MM.1S (cell line): ENCODE measurements around the gene GALNT6.

Experiments
- DNase-seq: peaks from one replicate; pipeline ENCODE4 v3.0.0-alpha.2; 2015
- H2AFZ ChIP-seq: fragments of 300-600 bp; sonication (generic); 2 replicates; pipeline ENCODE4 v1.6.0; 2016; ENCODE audit warnings: antibody characterized with exemption, low read length
- H3F3A ChIP-seq: fragments of 300-600 bp; sonication (generic); 2 replicates; pipeline ENCODE4 v1.6.1; 2016; ENCODE audit warnings: mild to moderate bottlenecking, antibody characterized with exemption, low read length, moderate library complexity, mixed read lengths; ENCODE audit not compliant: insufficient read depth
- H3K27ac ChIP-seq: fragments of 300-600 bp; sonication (generic); 2 replicates; pipeline ENCODE4 v1.5.1; 2016; ENCODE audit warnings: mild to moderate bottlenecking, low read length
- H3K27me3 ChIP-seq: fragments of 300-600 bp; sonication (generic); replicated peaks from 2 replicates; pipeline ENCODE4 v1.6.0; 2016; ENCODE audit warnings: low read length; ENCODE audit not compliant: insufficient read depth
- H3K36me3 ChIP-seq: fragments of 300-600 bp; sonication (generic); replicated peaks from 2 replicates; pipeline ENCODE4 v1.6.1; 2016; ENCODE audit warnings: mild to moderate bottlenecking, low read length, mixed read lengths; ENCODE audit not compliant: insufficient read depth
- H3K4me1 ChIP-seq: fragments of 300-600 bp; sonication (generic); 2 replicates; pipeline ENCODE4 v1.6.1; 2016; ENCODE audit warnings: low read length, mixed read lengths
- H3K4me2 ChIP-seq: fragments of 300-600 bp; sonication (generic); 2 replicates; pipeline ENCODE4 v1.6.0; 2016; ENCODE audit warnings: low read depth, low read length
- H3K4me3 ChIP-seq: fragments of 300-600 bp; sonication (generic); 2 replicates; pipeline ENCODE4 v1.5.1; 2016; ENCODE audit warnings: low read length, mixed read lengths
- H3K79me2 ChIP-seq: fragments of 300-600 bp; sonication (generic); 2 replicates; pipeline ENCODE4 v1.6.1; 2016; ENCODE audit warnings: mixed run types, low read length, mixed read lengths
- H3K9ac ChIP-seq: fragments of 300-600 bp; sonication (generic); 2 replicates; pipeline ENCODE4 v1.6.1; 2016; ENCODE audit warnings: low read length, mixed read lengths
- H3K9me2 ChIP-seq: fragments of 300-600 bp; sonication (generic); replicated peaks from 2 replicates; pipeline ENCODE4 v1.6.1; 2016; ENCODE audit warnings: mild to moderate bottlenecking, low read length, mixed read lengths; ENCODE audit not compliant: insufficient read depth
- H3K9me3 ChIP-seq: fragments of 300-600 bp; sonication (generic); replicated peaks from 2 replicates; pipeline ENCODE4 v1.6.1; 2016; ENCODE audit warnings: mild to moderate bottlenecking, low read length, mixed read lengths; ENCODE audit not compliant: insufficient read depth
- H4K20me1 ChIP-seq: fragments of 300-600 bp; sonication (generic); 2 replicates; pipeline ENCODE4 v1.6.1; 2016; ENCODE audit warnings: mild to moderate bottlenecking, low read length, moderate library complexity, mixed read lengths; ENCODE audit not compliant: insufficient read depth
- CTCF ChIP-seq: fragments of 300-600 bp; sonication (generic); IDR thresholded peaks from 2 replicates; pipeline ENCODE4 v1.5.1; 2016; ENCODE audit warnings: antibody characterized with exemption, low read length, mixed read lengths
- EZH2 ChIP-seq: fragments of 300-600 bp; sonication (generic); optimal IDR thresholded peaks from 2 replicates; pipeline ENCODE3; 2017; ENCODE audit warnings: low read depth, mild to moderate bottlenecking, antibody characterized with exemption, low read length, mixed read lengths
- EZH2phosphoT487 ChIP-seq: fragments of 300-600 bp; sonication (generic); IDR thresholded peaks from 2 replicates; pipeline ENCODE4 v1.6.1; 2018; ENCODE audit warnings: antibody characterized with exemption, low read length

The GALNT6 gene

GRCh38 chr12:51417826-51418225 is 26.6 kb upstream of the GALNT6 start:
- no peak overlapping the region for H3K27ac ChIP-seq
- H3K9me3 ChIP-seq = no peaks in the 10 kb centered on the region
- no peak overlapping the region for H2AFZ ChIP-seq
- H3F3A ChIP-seq = no peaks in the 10 kb centered on the region
- no peak overlapping the region for H3K4me2 ChIP-seq
- no peaks in the 10 kb centered on the region for H4K20me1 ChIP-seq
- H3K9me2 ChIP-seq = no peaks in the 10 kb centered on the region
- no peak overlapping the region for H3K4me3 ChIP-seq
- no peaks in the 10 kb centered on the region for H3K79me2 ChIP-seq
- DNase-seq = no peak
- TF ChIP-seq EZH2phosphoT487 = no peak
- no peak for TF ChIP-seq CTCF
- TF ChIP-seq EZH2 = no peak
- no peaks in the 10 kb centered on the region for H3K36me3 ChIP-seq
- no peak overlapping the region for H3K9ac ChIP-seq
- H3K4me1 ChIP-seq = no peaks in the 10 kb centered on the region
- H3K27me3 ChIP-seq = 0 out of 2 replicates have a peak, but pooled peaks cover 3% of the 10 kb centered on the region

DNA sequence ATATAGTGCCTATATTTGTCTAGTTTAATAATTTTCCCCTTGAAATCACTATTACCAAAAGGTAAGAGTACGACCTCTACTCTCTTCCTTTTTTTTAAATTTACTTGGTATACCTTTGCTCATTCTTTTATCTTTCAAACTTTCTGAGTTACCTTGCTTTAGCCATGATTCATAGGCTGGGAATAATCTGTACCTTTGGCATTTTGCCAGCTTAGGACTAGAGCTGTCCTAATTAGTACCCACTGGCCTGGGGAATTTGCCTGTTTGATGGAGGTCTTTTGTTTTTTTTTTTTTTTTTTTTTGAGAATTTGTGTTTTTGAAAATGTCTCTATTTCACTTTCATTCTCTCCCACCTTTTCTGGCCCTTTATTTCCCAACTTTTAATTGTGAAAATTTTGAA is 24.7 kb upstream of the GALNT6 start:
- DNase-seq = no peak
- Histone ChIP-seq H3K9me2 (no peaks in the 10 kb centered on the region), H3K9ac (no peak overlapping the region)

GRCh38 chr12:51413791-51414190 is 22.6 kb upstream of the GALNT6 start:
- H3K9ac ChIP-seq = no peak overlapping the region
- H4K20me1 ChIP-seq = no peaks in the 10 kb centered on the region
- no peaks in the 10 kb centered on the region for H3K36me3 ChIP-seq
- TF ChIP-seq EZH2phosphoT487 (no peak), EZH2 (no peak), CTCF (no peak)
- H3K79me2 ChIP-seq = no peaks in the 10 kb centered on the region
- DNase-seq = no peak
- H3K27me3 ChIP-seq = no peaks in the 10 kb centered on the region
- no peaks in the 10 kb centered on the region for H3K4me1 ChIP-seq
- no peaks in the 10 kb centered on the region for H3F3A ChIP-seq
- no peak overlapping the region for H2AFZ ChIP-seq
- H3K27ac ChIP-seq = no peak overlapping the region
- no peaks in the 10 kb centered on the region for H3K9me3 ChIP-seq
- no peaks in the 10 kb centered on the region for H3K9me2 ChIP-seq
- H3K4me3 ChIP-seq = no peak overlapping the region
- H3K4me2 ChIP-seq = no peak overlapping the region

More for the DNA sequence above, 24.7 kb upstream of the GALNT6 start:
- Histone ChIP-seq H3F3A (no peaks in the 10 kb centered on the region), H3K27ac (no peak overlapping the region), H3K27me3 (0 out of 2 replicates have a peak, but pooled peaks cover 3% of the 10 kb centered on the region), H3K4me1 (no peaks in the 10 kb centered on the region), H3K4me2 (no peak overlapping the region), H3K4me3 (no peak overlapping the region), H2AFZ (no peak overlapping the region), H4K20me1 (no peaks in the 10 kb centered on the region), H3K9me3 (no peaks in the 10 kb centered on the region), H3K36me3 (no peaks in the 10 kb centered on the region), H3K79me2 (no peaks in the 10 kb centered on the region)
- TF ChIP-seq CTCF (no peak), EZH2phosphoT487 (no peak), EZH2 (no peak)
